HepG2 (cell line): ENCODE measurements around the gene MCM3AP. TPM values are rescaled to one million over a fixed set of nuclear protein-coding genes. Genes with fewer than 3 reads are reported as not detected.
A peak's percentile ranks its signal among the peaks of the same experiment; 100 is the strongest.

Experiments used
- DNMT1 ChIP-seq: sonication (generic); formaldehyde crosslinking; IDR thresholded peaks from 2 replicates; pipeline ENCODE4 v1.5.1; 2020; ENCODE audit warnings: mild to moderate bottlenecking, missing genetic modification reagents
- ELF3 ChIP-seq: IDR thresholded peaks from 2 replicates; pipeline ENCODE4 v1.6.1; 2016; ENCODE audit warnings: missing genetic modification reagents, missing compliant biosample characterization
- HNF4A ChIP-seq: sonication (generic); formaldehyde crosslinking; IDR thresholded peaks from 2 replicates; pipeline ENCODE4 v1.4.0; 2020; ENCODE audit warnings: missing genetic modification reagents
- HNRNPLL ChIP-seq: fragments of 200-400 bp; formaldehyde crosslinking; IDR thresholded peaks from 2 replicates; pipeline ENCODE4 v1.6.1; 2017; ENCODE audit warnings: mild to moderate bottlenecking, low read depth, low read length; ENCODE audit not compliant: poor library complexity, severe bottlenecking
- MEIS2 ChIP-seq: sonication (generic); formaldehyde crosslinking; IDR thresholded peaks from 2 replicates; pipeline ENCODE4 v1.9.0; 2021; ENCODE audit warnings: mild to moderate bottlenecking, missing genetic modification reagents
- NFATC3 ChIP-seq: sonication (generic); formaldehyde crosslinking; IDR thresholded peaks from 2 replicates; pipeline ENCODE4 v1.5.1; 2020; ENCODE audit warnings: mild to moderate bottlenecking, missing genetic modification reagents
- RARG ChIP-seq: sonication (generic); formaldehyde crosslinking; IDR thresholded peaks from 2 replicates; pipeline ENCODE4 v1.4.0; 2020; ENCODE audit warnings: low read depth, mild to moderate bottlenecking, missing genetic modification reagents
- RORA ChIP-seq: sonication (generic); formaldehyde crosslinking; IDR thresholded peaks from 2 replicates; pipeline ENCODE4 v1.5.0; 2020; ENCODE audit warnings: mild to moderate bottlenecking, missing genetic modification reagents, moderate library complexity
- SATB2 ChIP-seq: sonication (generic); formaldehyde crosslinking; IDR thresholded peaks from 2 replicates; pipeline ENCODE4 v1.5.0; 2020; ENCODE audit warnings: missing genetic modification reagents
- ZNF569 ChIP-seq: sonication (generic); formaldehyde crosslinking; IDR thresholded peaks from 2 replicates; pipeline ENCODE4 v1.5.0; 2020; ENCODE audit warnings: mild to moderate bottlenecking, missing genetic modification reagents, moderate library complexity, borderline replicate concordance
- ZNF614 ChIP-seq: IDR thresholded peaks from 2 replicates; pipeline ENCODE4 v1.6.1; 2018; ENCODE audit warnings: missing biosample characterization, missing genetic modification reagents, inconsistent platforms, borderline replicate concordance
- ZNF670 ChIP-seq: sonication (generic); formaldehyde crosslinking; IDR thresholded peaks from 2 replicates; pipeline ENCODE4 v1.8.0; 2022; ENCODE audit warnings: mild to moderate bottlenecking, missing genetic modification reagents, borderline replicate concordance
- ZNF780A ChIP-seq: sonication (generic); formaldehyde crosslinking; IDR thresholded peaks from 2 replicates; pipeline ENCODE4 v1.8.0; 2022; ENCODE audit warnings: mild to moderate bottlenecking, missing genetic modification reagents, moderate library complexity
- ZSCAN9 ChIP-seq: IDR thresholded peaks from 2 replicates; pipeline ENCODE4 v1.6.1; 2016; ENCODE audit warnings: borderline replicate concordance
- polyA plus RNA-seq, 8 experiments: library from polyadenylated mRNA; depleted of rRNA in 3 of 8; stranded (reverse) in 7 of 8; unstranded in 1 of 8; fragments of >200 nt; fragmentation: Illumina TruSeq in 4 of 8; extraction: Trizol in 4 of 8; gene quantifications; 2 replicates each; pipeline versions ENCODE4 v1.2.1 to v1.2.3, GENCODE V29; 2011 to 2016; ENCODE audit warnings: low read depth in 4 of 8, missing spikeins in 1 of 8, mixed read lengths in 1 of 8; ENCODE audit not compliant: insufficient read depth in 1 of 8
- total RNA-seq, 5 experiments: library from RNA; depleted of rRNA; stranded (reverse); fragments of >200 nt; fragmentation: Illumina TruSeq; extraction: Trizol; gene quantifications; 2 replicates each; pipeline ENCODE4 v1.2.3, GENCODE V29; 2016; ENCODE audit warnings: low read depth in 1 of 5
- TF ChIP-seq, protein P1 (sequence below): sonication (generic); formaldehyde crosslinking; IDR thresholded peaks from 2 replicates; pipeline ENCODE4 v1.4.0; 2020; ENCODE audit warnings: mild to moderate bottlenecking, missing genetic modification reagents
- TF ChIP-seq, protein P2 (sequence below): sonication (generic); formaldehyde crosslinking; IDR thresholded peaks from 2 replicates; pipeline ENCODE4 v1.4.0; 2020; ENCODE audit warnings: missing genetic modification reagents
- TF ChIP-seq, protein P3 (sequence below): sonication (generic); formaldehyde crosslinking; IDR thresholded peaks from 2 replicates; pipeline ENCODE4 v1.4.0; 2020; ENCODE audit warnings: missing genetic modification reagents, mild to moderate bottlenecking, borderline replicate concordance

Gene MCM3AP
- total and polyA plus RNA-seq, 2 of the 13 experiments (the other 11 are each of a cell fraction or from before 2014, with no cell fraction given), result 27.0 to 54.7 TPM

DNA sequence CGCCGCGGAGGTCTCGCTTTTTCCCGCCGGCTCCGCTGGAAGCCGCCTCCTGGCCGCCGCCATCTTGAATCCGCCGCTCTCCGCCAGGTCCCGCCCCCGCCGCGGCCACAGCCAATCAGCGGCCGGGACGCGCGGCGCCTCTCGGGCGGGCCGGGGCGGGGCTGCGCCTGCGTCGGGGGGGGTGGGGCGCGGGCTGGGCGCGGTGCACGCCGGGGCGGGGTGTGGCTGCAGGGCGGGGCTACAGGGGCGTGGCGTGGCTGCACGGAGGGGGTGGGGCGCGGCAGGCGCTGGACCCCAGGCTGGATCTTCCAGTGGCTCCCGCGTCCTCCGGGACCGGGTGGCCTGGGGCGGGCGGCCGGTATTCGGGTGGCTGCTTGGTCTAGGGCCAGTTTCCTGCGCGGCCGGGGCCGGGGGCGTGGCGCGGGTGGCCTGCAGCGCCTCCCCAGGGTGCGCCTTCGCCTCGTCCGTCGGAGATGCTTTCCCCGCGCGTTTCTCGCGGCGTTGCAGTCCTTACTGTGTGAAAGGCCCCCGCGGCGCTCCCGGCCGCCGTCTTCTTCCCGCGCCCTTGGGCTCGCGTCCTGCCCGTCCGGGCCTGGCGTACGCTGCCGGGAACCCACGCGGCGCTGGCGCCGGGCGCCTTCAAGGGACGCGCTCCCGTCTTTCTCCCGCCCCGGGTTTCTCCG lies 39.1 kb upstream of the MCM3AP start (continued):
- no peak; the same call in 1 of the 2 replicates for TF ChIP-seq ZNF780A (CRISPR knock-in tag)
- no peak for TF ChIP-seq RORA (CRISPR knock-in tag)
- no peak for TF ChIP-seq ZNF569 (CRISPR knock-in tag)
- TF ChIP-seq, protein P1, sequence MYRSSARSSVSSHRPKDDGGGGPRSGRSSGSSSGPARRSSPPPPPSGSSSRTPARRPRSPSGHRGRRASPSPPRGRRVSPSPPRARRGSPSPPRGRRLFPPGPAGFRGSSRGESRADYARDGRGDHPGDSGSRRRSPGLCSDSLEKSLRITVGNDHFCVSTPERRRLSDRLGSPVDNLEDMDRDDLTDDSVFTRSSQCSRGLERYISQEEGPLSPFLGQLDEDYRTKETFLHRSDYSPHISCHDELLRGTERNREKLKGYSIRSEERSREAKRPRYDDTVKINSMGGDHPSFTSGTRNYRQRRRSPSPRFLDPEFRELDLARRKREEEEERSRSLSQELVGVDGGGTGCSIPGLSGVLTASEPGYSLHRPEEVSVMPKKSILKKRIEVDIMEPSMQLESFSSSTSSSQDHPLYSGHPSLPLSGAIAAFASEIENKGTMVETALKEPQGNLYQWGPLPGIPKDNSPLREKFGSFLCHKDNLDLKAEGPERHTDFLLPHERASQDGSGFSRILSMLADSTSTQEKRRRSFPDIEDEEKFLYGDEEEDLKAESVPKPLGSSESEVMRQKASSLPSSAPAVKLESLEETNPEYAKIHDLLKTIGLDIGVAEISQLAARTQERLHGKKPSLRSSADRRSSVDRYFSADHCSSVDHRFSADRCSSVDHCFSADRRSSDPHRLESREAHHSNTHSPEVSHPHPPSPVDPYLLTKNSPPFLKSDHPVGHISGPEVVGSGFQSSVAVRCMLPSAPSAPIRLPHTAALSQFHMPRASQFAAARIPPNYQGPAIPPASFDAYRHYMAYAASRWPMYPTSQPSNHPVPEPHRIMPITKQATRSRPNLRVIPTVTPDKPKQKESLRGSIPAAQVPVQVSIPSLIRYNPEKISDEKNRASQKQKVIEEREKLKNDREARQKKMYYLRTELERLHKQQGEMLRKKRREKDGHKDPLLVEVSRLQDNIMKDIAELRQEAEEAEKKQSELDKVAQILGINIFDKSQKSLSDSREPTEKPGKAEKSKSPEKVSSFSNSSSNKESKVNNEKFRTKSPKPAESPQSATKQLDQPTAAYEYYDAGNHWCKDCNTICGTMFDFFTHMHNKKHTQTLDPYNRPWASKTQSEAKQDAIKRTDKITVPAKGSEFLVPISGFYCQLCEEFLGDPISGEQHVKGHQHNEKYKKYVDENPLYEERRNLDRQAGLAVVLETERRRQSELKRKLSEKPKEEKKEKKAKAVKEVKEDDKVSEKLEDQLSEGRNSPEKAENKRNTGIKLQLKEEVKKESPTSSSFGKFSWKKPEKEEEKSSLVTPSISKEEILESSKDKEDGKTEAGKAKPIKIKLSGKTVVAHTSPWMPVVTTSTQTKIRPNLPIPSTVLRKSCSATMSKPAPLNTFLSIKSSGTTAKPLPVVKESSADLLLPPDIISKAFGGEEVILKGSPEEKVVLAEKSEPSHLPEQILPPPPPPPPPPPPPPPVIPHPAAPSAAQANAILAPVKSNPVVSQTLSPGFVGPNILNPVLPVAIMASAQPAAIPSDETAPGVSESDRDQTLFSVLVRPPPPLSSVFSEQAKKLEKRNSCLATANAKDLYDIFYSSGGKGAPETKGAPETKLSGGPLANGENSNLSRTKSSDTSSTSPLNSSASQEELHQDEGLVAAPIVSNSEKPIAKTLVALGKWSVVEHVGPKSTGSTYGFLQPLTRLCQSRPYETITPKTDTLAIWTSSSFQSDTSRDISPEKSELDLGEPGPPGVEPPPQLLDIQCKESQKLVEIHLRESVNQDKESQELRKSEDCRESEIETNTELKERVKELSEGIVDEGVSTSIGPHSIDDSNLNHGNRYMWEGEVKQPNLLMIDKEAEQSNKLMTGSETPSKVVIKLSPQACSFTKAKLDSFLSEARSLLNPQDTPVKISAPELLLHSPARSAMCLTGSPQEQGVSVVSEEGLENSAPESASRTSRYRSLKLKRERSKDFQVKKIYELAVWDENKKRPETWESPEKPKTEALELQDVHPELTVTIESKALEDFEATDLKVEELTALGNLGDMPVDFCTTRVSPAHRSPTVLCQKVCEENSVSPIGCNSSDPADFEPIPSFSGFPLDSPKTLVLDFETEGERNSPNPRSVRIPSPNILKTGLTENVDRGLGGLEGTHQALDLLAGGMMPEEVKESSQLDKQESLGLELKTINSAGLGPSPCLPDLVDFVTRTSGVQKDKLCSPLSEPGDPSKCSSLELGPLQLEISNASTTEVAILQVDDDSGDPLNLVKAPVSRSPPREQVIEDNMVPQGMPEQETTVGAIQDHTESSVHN (CRISPR knock-in tag), result no peak
- no peak for TF ChIP-seq ZSCAN9
- TF ChIP-seq MEIS2, result 0 out of 2 replicates have a peak, but pooled peaks have one; percentile 27
- no peak; the same call in 1 of the 2 replicates for TF ChIP-seq ZNF670 (CRISPR knock-in tag)
- TF ChIP-seq, protein P2, sequence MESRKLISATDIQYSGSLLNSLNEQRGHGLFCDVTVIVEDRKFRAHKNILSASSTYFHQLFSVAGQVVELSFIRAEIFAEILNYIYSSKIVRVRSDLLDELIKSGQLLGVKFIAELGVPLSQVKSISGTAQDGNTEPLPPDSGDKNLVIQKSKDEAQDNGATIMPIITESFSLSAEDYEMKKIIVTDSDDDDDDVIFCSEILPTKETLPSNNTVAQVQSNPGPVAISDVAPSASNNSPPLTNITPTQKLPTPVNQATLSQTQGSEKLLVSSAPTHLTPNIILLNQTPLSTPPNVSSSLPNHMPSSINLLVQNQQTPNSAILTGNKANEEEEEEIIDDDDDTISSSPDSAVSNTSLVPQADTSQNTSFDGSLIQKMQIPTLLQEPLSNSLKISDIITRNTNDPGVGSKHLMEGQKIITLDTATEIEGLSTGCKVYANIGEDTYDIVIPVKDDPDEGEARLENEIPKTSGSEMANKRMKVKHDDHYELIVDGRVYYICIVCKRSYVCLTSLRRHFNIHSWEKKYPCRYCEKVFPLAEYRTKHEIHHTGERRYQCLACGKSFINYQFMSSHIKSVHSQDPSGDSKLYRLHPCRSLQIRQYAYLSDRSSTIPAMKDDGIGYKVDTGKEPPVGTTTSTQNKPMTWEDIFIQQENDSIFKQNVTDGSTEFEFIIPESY, result no peak
- TF ChIP-seq HNF4A (CRISPR knock-in tag), result no peak
- no peak for TF ChIP-seq NFATC3 (CRISPR knock-in tag)
- TF ChIP-seq SATB2 (CRISPR knock-in tag), result no peak
- no peak for TF ChIP-seq HNRNPLL
- no peak for TF ChIP-seq DNMT1
- TF ChIP-seq RARG (CRISPR knock-in tag), result no peak
- TF ChIP-seq ELF3 (CRISPR knock-in tag), result no peak
- no peak for TF ChIP-seq ZNF614 (CRISPR knock-in tag)
- TF ChIP-seq, protein P3, sequence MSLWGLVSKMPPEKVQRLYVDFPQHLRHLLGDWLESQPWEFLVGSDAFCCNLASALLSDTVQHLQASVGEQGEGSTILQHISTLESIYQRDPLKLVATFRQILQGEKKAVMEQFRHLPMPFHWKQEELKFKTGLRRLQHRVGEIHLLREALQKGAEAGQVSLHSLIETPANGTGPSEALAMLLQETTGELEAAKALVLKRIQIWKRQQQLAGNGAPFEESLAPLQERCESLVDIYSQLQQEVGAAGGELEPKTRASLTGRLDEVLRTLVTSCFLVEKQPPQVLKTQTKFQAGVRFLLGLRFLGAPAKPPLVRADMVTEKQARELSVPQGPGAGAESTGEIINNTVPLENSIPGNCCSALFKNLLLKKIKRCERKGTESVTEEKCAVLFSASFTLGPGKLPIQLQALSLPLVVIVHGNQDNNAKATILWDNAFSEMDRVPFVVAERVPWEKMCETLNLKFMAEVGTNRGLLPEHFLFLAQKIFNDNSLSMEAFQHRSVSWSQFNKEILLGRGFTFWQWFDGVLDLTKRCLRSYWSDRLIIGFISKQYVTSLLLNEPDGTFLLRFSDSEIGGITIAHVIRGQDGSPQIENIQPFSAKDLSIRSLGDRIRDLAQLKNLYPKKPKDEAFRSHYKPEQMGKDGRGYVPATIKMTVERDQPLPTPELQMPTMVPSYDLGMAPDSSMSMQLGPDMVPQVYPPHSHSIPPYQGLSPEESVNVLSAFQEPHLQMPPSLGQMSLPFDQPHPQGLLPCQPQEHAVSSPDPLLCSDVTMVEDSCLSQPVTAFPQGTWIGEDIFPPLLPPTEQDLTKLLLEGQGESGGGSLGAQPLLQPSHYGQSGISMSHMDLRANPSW (CRISPR knock-in tag), result no peak
